Measurements from ENCODE around the gene CCDC71L.

CCDC71L gene

GRCh38 chr7:106613279-106613678, 47.7 kb downstream of the CCDC71L start:
- no peak overlapping the region for H3K4me3 ChIP-seq (ENCODE audit: insufficient read depth, low read length, poor library complexity, severe bottlenecking)
- no peaks in the 10 kb centered on the region for H3K36me3 ChIP-seq (ENCODE audit: low read length)
- no peaks in the 10 kb centered on the region for H3K9me2 ChIP-seq (replicated peaks; ENCODE audit: insufficient read depth, low read length)

GRCh38 chr7:106612432-106612831, 48.5 kb downstream of the CCDC71L start:
- Histone ChIP-seq H3K9me2 (replicated peaks; ENCODE audit: insufficient read depth, low read length) (no peaks in the 10 kb centered on the region), H3K27me3 (ENCODE audit: low read length) (no peaks in the 10 kb centered on the region), H4K20me1 (ENCODE audit: low read depth, low read length) (no peaks in the 10 kb centered on the region), H3K36me3 (ENCODE audit: low read length) (no peaks in the 10 kb centered on the region), H3K9me3 (ENCODE audit: insufficient read depth, low read length) (no peaks in the 10 kb centered on the region), H3K27ac (ENCODE audit: low read depth, low read length) (no peak overlapping the region), H3K79me2 (ENCODE audit: insufficient read depth, low read length) (no peaks in the 10 kb centered on the region), H3K4me3 (ENCODE audit: insufficient read depth, low read length, poor library complexity, severe bottlenecking) (no peak overlapping the region), H3F3A (ENCODE audit: insufficient read depth) (no peaks in the 10 kb centered on the region), H3K9ac (ENCODE audit: low read length) (no peak overlapping the region), H2AFZ (ENCODE audit: low read depth, low read length, severe bottlenecking) (no peak overlapping the region), H3K4me2 (ENCODE audit: low read depth, low read length, poor library complexity, severe bottlenecking) (no peak overlapping the region)
- TF ChIP-seq CTCF (IDR thresholded peaks at IDR 0.05; ENCODE audit: insufficient read depth, low read length, poor library complexity, severe bottlenecking), result no peak
- TF ChIP-seq EZH2phosphoT487 (conservative IDR thresholded peaks at IDR 0.05; ENCODE audit: low read length), result no peak

More at GRCh38 chr7:106613279-106613678, 47.7 kb downstream of the CCDC71L start:
- Histone ChIP-seq H4K20me1 (ENCODE audit: low read depth, low read length) (no peaks in the 10 kb centered on the region), H3F3A (ENCODE audit: insufficient read depth) (no peaks in the 10 kb centered on the region), H3K27ac (ENCODE audit: low read depth, low read length) (no peak overlapping the region), H2AFZ (ENCODE audit: low read depth, low read length, severe bottlenecking) (no peak overlapping the region), H3K79me2 (ENCODE audit: insufficient read depth, low read length) (no peaks in the 10 kb centered on the region), H3K27me3 (ENCODE audit: low read length) (no peaks in the 10 kb centered on the region), H3K9ac (ENCODE audit: low read length) (no peak overlapping the region), H3K4me2 (ENCODE audit: low read depth, low read length, poor library complexity, severe bottlenecking) (no peak overlapping the region), H3K9me3 (ENCODE audit: insufficient read depth, low read length) (no peaks in the 10 kb centered on the region)
- no peak for TF ChIP-seq EZH2phosphoT487 (conservative IDR thresholded peaks at IDR 0.05; ENCODE audit: low read length)
- TF ChIP-seq CTCF (IDR thresholded peaks at IDR 0.05; ENCODE audit: insufficient read depth, low read length, poor library complexity, severe bottlenecking), result no peak

GRCh38 chr7:106611911-106612310, 49.0 kb downstream of the CCDC71L start:
- H3F3A ChIP-seq (ENCODE audit: insufficient read depth), result no peaks in the 10 kb centered on the region
- H4K20me1 ChIP-seq (ENCODE audit: low read depth, low read length), result no peaks in the 10 kb centered on the region
- H3K27ac ChIP-seq (ENCODE audit: low read depth, low read length), result no peak overlapping the region
- H3K9me3 ChIP-seq (ENCODE audit: insufficient read depth, low read length), result no peaks in the 10 kb centered on the region
- H3K4me2 ChIP-seq (ENCODE audit: low read depth, low read length, poor library complexity, severe bottlenecking), result no peak overlapping the region
- H3K27me3 ChIP-seq (ENCODE audit: low read length), result no peaks in the 10 kb centered on the region
- TF ChIP-seq EZH2phosphoT487 (conservative IDR thresholded peaks at IDR 0.05; ENCODE audit: low read length), result no peak
- no peak for TF ChIP-seq CTCF (IDR thresholded peaks at IDR 0.05; ENCODE audit: insufficient read depth, low read length, poor library complexity, severe bottlenecking)
- H3K9ac ChIP-seq (ENCODE audit: low read length), result no peak overlapping the region
- H3K79me2 ChIP-seq (ENCODE audit: insufficient read depth, low read length), result no peaks in the 10 kb centered on the region
- H3K9me2 ChIP-seq (replicated peaks; ENCODE audit: insufficient read depth, low read length), result no peaks in the 10 kb centered on the region
- no peaks in the 10 kb centered on the region for H3K36me3 ChIP-seq (ENCODE audit: low read length)
- no peak overlapping the region for H2AFZ ChIP-seq (ENCODE audit: low read depth, low read length, severe bottlenecking)
- H3K4me3 ChIP-seq (ENCODE audit: insufficient read depth, low read length, poor library complexity, severe bottlenecking), result no peak overlapping the region
